GM20431 (cell line): Measurements from ENCODE around the gene PRKG2.

Experiments used
- in situ Hi-C: fragments of 300-500 bp; cut with MseI, MboI; formaldehyde crosslinking; loops from one replicate; pipeline ENCODE4 v1.15.0; 2020; ENCODE audit warnings: low sequenced_read_pairs; ENCODE audit not compliant: unreplicated experiment

The PRKG2 gene

DNA sequence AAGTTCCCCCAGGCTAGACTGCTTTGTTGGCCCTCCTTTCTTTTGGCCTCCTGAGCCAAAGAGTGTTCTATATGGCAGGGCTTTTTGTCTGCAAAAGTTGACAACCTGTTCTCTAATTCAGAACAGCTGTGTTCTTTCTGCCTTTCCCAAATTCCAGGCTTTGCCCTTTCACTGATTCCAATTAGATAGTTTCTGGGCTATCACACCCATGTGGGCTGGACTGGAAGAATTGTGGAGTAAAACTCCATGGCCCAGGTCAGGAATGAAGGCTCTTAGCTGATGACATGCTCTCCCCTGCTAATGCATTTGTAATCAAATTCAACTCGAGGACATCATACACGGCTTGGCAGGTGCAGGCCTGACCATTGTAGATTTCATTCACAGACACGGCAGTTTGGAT lies 165.1 kb downstream of the PRKG2 start:
- in situ Hi-C loops = loop anchor here (25.0 kb wide), 1 partner anchor 688 kb away; no protein-coding TSS in a partner anchor

DNA sequence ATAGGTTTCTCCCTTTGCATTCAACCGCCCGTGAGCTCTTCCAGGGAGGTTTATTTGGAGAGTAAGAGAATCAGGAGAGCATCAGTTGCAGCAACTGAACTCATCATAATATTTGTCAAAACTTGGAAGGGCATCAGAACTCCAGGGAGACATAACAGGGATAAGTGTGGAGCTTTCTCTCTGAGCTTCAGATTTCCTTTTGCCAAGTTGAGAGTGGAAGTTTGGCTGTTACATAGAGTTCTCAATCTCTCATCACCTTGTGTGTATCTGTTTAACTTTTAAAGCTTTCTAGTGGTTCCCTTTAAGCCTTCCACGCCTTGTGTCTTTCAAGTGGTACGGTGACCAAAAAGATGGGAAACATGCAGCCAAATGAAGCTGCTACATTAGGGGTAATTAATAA lies 165.7 kb downstream of the PRKG2 start:
- in situ Hi-C loops = loop anchor here (25.0 kb wide), 1 partner anchor 687 kb away; no protein-coding TSS in a partner anchor

DNA sequence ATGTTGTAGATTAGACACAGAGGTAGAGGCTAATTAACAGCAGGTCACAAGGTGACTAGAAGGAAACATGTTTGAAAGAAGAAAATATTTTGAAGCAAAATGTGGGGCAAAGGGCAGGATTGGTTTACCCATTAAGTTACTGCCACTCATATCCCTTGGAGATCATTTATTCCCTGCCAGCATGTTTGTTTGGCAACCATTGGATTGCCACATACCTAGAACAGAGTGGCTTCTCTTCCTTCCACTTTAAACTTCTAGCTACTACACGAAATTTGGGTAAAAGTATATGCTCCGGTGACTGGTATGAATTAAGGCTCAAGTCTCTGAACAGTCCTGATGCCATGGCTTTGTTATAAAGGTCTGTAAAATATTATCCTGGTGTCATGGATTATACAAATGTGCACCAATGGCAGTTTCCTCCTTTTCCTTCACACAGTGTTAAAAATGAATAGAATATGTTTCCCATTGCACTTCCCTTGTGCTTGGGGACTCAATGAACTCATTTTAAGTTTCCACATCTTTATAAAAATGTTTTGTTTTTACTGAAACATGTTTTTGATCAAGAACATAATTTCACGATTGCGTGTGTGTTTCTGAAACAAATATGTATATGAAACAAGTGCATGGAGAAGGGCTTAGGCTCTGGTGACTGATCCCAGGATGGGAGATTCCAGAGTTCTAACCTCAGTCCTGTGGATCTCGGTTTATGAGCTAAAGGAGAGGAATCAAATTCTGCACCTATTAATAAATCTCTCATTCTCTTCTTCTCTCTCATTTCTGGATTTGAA lies 172.2 kb downstream of the PRKG2 start:
- in situ Hi-C loops = loop anchor here (25.0 kb wide), 1 partner anchor 680 kb away; no protein-coding TSS in a partner anchor

DNA sequence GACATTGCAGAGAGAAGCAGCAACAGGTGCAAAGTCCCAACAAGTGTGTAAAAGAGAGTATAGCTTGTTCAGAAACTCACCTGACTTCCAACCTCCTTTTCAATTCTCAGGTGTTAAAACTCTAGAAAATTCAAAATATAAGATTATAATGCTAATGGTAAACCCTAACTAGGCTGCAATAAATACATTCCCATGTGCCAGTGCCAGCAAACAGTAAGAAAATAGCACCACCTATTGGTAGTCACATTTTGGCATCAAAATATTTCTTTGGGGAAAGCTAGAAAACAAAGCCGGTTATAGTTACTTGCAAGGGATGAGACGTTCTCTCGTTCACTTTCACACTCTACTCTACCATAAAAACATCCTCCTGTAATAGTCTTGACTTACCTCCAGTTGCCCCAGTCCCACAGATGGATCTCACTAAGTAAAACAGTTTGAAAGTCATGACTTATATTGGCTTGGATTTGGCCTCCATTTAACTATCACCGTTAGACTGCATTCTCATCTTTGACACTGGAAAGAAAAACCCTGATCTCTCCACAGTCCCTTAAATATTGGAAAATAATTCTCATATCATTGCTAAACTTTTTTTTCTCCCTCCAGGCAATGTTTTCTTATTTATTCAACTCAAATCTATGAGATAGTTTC lies 174.9 kb downstream of the PRKG2 start:
- in situ Hi-C loops = loop anchor here (25.0 kb wide), 1 partner anchor 678 kb away; no protein-coding TSS in a partner anchor

DNA sequence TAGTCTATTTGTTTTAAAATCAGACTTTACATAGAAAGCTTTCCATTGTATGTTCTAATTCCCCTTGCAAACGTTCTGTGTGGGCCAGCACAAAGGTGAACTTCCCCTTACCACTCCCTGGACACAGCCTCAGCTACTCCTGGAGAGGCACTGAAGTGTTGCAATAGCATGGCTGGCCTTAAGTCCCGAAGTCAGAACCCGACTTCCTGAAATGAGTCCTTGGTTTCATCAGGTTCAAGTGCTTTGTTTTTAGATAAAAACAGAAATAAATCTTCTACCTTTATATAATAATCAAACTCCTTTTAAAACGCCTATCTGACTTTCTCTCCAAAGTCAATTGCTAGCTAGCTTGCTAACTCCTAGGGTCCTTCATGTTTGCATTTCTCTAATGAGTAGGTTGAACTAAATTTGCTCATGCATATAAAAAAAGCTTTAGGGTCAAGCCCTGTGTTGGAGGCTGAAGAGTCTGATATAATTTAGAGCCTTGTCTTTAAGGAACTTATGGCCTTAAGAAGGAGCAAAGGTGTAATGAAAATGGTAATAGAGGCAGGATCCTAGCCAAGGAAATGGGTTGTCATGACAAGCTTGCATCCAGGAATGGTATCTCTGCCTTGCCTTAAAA lies 175.6 kb downstream of the PRKG2 start:
- in situ Hi-C loops = loop anchor here (25.0 kb wide), 1 partner anchor 677 kb away; no protein-coding TSS in a partner anchor

DNA sequence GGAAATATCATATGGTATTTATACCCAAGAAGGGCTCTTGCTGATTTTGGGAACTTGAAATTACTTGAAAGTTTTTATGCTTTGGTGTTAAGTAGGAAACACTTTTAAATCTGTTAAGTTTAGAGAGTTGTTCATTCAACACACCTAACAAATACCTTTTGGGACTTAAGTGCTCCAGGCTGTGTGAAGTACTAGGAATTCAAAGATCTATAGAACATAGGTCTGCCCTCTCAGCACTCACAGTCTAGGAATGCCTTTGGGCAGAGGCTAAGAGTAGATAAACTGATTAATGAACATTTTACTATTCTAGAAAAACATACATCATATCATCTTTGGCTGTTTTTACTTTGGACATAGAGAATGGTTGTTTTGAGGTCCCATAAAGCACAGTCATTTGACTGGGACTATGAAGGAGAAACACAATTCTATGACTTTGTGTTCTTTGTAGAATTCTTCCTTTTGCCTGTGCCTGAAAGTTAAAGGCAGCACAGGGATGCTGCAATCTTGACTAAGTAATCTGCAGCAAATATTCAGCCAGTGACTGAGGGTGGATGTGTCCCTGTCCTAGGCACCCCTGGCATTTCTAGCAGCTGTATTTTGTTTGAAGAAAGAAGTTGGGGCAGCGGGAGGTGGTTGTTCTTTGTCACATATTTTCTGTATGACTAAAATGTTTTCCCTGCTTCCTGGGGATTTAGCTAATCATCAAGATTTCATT lies 176.2 kb downstream of the PRKG2 start:
- in situ Hi-C loops = loop anchor here (25.0 kb wide), 1 partner anchor 676 kb away; no protein-coding TSS in a partner anchor
